GM21825 (cell line): ENCODE results near the gene FAH.
"Not testable (repeated sequence)": the region's sequence is repeated elsewhere in the genome, so short reads cannot be mapped to it uniquely, and the experiment has no call there.

Source experiments
- ATAC-seq: cut with Tn5 transposase; IDR thresholded peaks from one replicate; pipeline ENCODE4 v1.9.1; 2021; ENCODE audit warnings: mild to moderate bottlenecking, moderate library complexity; ENCODE audit not compliant: unreplicated experiment

FAH gene

DNA sequence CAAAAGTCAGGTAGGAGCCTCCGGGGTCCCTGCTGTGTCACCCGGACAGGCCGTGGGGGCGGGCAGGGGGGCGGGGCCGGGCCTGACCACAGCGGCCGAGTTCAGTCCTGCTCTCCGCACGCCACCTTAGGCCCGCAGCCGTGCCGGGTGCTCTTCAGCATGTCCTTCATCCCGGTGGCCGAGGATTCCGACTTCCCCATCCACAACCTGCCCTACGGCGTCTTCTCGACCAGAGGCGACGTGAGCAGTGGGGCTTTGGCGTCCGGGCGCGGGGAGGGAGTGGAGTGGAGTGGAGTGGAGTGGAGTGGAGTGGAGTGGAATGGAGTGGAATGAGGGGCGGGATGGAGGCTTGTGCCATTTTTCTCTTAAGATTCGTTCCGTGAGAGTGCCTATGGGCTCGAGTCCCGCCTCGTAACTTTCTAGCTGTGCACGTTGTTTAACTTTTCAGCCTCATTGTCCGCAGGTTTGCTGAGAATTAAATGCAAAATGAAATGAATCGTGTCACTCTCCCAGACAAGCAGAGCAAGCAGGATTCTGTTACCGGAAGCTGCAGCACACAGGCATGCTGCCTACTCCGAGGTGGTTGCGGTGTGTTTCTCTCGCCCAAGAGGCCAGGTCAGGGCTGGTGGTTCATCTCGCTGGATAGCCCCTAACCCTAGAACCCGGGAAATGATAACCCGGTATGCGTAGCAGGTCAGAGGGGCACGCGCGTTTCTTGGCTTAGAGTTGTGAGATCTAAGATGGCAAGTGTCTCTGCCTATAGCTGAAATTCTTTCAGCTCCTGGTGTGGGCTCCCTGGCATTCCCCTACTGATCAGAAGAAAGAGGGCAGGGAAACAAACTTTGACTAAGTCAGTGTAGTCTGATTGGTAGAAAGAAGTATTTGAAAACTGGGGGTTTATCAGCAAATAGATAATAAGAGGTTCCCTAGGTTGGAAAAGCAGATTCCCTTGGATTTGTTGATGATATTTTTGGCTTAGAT is at the start of gene FAH:
FAH (plus strand) TSS at position 104 of the 981 bp plus-strand sequence; CDS start at position 160, 56 bp downstream.
- peak; percentile 42 for ATAC-seq

DNA sequence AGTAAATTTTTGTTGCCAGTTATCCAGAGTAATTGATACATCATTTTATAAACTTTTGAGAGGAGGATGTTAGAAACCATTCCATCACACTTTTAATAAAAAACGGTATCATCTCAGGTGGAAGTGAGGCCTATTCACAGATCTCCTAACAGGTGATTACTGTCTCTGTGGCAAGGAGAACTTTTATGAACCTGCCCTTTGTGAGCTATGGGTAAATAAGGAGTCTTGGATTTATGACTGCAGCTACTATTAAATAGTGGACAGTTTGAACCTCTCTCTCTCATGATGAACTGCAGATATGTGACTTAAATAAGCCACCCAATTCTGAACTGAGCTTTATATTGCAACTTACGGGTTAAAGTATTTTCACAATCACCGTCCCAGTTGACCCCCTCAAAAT is 47.6 kb upstream of the FAH start:
- ATAC-seq, result no peak

DNA sequence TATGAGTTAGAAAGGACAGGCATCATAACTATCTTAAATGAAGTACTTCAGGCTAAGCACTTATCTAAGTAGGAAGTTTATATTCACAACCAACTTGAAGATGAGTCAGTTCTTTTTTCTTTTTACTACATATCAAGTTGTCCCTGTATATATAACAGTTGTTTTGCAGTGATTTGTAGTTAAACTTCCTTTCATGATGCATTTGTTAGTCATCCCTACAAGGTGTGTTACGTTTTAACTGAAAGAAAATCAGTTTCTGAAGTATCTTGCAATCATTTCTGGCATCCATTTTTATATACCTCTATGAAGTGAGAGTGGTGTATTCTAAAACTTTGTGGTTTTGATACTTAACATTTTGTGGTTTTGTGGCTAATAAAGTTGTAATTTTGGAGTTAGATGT is 47.2 kb upstream of the FAH start:
- no peak for ATAC-seq

DNA sequence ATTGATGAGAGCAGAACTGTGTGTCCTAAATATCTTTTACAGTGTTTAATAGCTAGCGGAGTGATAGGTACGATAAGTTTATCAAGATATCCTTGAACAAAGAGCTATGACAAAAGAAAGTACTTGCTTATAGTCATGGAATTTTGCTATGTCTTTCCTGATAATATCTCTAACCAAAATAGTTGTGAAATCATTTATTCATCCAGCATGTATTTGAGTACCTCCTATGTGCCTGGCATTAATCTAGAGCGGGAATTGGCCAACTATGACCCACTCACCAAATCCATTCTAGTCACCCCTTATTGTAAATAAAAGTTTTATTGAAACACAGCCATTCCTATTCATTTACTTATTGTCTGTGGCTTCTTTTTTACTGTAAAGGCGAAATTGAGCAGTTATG is 46.7 kb upstream of the FAH start:
- no peak for ATAC-seq

DNA sequence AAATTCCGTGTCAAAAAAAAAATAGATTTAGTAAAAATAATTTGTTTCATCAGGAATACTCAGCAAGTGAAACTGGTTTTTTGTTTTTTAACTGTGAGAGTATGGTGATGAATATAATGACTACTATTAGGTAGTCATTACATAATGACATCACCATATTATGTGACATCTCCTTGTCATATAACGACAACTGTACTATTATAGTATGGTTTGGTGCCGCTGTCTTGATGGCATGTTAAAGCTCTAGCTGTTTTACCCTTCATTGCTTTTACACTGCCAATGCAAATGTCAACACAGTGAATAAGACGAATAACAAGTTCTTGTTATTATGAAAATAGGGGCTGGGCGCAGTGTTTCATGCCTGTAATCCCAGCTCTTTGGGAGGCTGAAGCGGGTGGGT is 45.6 kb upstream of the FAH start:
- no peak for ATAC-seq

DNA sequence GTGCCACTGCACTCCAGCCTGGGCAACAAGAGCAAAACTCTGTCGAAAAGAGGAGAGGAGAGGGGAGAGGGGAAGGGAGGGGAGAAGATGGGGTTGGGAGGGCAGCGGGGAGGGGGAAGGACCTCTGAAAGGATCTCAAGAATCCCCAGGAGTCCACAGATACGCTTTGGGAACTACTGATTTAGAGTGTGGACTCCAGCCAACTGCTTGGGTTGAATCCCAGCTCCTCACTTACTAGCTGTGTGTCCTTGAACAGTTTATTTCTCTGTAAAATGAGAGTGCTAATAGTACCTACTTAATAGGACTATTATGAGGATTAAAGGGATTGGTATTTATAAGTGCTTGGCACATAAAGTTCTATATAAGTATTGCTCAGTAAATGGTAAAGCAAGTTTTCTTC is 45.0 kb upstream of the FAH start:
- ATAC-seq, result no peak

DNA sequence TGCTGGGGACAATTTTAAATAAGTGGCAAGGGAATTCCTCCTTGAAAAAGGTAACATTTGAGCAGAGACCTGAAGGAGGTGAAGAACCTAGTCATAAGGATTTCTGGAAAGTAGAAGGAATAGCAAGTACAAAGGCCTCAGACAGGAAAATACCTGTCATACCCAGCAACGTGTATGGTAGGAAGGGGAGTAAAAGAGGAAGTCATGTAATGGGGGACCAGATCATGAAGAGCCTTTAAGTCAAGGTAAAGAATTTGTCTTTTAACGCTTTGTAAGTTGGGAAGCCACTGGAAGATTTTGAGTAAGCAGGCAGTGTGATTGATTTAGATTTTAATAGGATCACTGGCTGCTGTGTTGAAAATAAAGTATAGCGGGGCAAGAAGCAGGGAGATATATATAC is 43.4 kb upstream of the FAH start:
- no peak for ATAC-seq

DNA sequence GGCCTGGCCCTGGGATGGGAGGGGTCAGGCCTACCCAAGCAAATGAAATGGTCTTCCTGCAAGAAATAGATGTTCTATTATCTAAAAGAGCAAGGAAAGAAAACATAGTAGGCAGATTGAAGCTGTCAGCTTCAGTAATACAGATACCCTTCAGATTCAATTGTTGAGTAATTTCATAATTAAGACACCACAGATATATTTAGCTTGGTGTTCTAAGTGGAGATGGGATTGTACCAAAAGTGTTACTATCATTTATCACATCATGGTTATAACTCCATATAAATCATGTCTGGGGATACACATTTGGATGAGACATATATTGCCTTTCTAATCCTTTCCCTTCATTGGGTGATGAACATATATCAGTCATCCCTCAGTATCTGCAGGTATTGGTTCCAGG is 41.9 kb upstream of the FAH start:
- ATAC-seq, result no peak

DNA sequence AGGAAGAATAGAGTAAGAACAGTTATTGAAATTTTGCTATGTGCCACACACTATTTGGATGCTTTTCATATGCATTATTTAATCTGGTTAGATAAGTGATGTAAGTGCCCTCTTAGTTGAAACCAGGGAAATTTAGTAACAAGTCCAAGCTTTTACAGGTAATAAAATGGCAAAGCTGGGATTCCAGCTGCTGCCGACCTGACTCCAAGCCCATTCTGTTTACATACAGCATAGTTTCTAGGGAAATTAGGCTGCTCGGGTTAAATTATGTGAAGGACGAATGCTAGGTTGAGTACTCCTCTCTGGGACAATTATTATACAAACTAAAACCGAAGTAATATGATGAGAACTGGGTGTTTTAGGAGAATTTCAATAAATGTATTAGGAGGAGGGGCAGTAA is 38.7 kb upstream of the FAH start:
- ATAC-seq, result no peak

DNA sequence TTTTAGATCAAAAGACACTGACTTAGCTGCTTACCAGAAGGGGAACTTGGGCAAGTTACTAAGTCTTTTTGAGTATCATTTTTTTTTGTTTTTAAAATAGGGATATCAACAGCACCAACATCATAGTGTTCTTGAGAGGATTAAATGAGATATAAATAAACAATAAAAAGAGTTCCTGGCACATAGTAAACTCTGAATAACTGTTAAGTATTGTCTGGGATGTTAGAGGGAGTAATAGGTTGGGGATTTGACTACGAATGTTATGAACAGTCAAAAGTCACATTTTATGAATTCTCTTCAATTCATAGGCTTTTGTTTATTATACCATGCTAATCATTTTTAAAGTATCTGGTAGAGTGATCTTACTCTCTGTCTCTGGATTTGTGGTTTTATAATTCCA is 37.8 kb upstream of the FAH start:
- no peak for ATAC-seq

DNA sequence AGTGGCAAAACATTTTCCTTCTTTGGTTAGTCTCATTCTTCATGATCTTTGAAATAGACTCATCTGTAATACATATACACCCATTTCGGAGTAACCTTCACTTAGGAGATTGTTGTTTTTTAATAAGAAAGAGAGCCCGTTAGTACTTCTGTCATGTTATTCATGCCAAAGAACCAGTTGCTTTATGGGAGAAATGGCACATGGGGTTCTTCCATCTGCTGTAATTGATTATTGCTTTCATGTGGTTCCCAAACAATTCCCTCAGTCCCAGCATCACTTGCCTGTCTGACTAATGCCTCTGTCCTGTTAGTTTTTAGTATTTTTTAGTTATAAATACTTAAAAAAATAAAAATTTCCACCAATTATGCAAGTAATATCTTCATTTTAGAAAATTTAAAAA is 33.8 kb upstream of the FAH start:
- ATAC-seq, result no peak

DNA sequence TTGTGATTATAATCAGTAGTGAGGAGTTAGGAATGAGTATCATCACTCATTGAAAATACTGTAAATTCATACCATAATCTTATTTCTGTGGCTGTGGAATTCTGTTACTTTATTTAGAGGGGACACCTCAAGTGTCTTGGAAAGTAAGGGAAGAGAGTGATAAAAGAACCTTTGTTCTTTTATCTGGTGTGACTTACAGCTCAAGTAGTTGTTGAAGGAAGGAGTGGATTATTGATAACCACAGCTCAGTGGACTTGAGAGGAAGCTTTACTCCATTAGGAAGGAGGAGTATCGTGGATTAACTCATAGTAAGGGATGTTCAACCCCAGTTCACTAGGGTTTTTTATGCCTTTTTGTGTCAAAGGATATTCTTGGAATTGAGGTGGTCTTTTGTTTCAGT is 32.2 kb upstream of the FAH start:
- no peak for ATAC-seq

DNA sequence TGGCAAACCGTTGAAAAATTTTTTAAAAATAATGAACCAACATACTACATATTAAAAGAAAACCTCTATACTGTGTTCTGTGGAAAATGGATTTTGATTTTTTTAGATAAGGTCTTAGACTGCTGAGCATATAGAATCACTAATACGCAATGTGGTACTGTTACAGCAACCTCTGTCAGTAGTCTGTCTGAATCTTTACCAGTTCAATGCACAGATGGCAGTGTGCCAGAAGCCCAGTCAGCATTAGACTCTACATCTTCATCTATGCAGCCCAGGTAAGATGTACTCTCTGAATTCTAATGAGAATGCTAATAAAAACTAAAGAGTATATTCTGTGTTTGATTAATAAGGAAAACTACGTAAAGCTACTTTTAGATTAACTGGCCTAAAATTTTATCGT is 31.3 kb upstream of the FAH start:
- ATAC-seq, result no peak

DNA sequence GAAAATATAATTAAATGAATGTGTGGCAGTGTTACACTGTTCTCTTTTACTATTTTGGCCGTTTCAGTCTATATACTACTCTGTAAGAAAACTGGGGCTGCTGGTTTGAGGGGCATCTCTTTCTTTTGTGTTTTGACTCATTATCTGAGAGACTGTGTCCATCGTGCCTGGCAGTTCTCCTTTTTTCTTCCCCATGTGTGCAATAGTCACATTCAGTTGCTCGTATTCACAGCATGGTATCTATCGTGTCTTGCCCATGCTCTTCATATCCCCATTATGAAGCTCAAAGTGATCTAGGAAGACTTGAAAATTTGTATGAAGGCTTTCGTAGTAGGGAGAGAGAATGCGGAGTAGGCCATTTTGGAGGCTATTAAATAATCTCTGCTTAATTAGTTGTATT is 29.8 kb upstream of the FAH start:
- no peak for ATAC-seq

DNA sequence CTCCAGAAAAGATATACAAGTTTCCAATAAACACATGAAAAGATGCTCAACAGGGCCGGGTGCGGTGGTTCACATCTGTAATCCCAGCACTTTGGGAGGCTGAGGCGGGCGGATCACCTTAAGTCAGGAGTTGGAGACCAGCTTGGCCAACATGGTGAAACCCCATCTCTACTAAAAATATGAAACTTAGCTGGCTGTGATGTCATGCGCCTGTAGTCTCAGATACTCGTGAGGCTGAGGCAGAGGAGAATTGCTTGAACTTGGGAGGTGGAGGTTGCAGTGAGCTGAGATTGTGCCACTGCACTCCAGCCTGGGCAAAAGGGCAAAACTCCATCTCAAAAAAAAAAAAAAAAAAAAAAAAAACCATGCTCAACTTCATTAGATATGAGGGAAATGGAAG is 25.5 kb upstream of the FAH start:
- ATAC-seq, result not testable (repeated sequence)

DNA sequence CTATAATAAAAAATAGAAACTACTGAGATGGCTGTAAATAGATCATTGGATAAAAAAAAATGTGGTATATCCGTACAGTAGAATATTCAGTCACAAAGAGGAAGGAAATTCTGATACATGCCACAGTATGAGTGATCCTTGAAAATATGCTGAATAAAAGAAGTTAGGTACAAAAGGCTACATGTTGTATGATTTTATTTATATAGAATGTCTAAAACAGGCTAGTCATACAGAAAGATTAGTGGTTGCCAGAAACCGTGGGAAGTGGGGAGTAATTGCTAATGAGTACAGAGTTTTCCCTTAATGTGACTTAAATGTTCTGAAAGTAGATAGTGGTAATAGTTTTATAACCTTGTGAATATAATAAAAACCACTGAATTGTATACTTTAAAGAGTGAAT is 24.9 kb upstream of the FAH start:
- no peak for ATAC-seq

DNA sequence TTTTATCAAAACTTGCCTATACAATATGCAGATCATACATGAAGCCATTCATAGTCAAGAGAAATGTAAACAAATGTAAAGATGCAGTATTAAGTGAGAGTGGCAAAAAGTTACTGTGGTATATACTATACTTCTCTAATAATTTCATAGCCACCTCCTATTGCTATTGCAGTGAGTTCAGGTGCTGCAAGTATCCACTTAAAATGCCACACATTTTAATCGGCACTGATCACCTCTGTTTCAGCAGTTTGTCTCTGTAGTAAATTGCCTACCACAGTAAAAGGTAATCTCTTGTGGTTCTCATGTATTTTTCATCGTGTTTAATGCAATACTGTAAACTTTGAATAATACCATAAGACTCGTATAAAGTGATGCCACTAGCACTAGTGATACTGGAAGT is 20.4 kb upstream of the FAH start:
- no peak for ATAC-seq

DNA sequence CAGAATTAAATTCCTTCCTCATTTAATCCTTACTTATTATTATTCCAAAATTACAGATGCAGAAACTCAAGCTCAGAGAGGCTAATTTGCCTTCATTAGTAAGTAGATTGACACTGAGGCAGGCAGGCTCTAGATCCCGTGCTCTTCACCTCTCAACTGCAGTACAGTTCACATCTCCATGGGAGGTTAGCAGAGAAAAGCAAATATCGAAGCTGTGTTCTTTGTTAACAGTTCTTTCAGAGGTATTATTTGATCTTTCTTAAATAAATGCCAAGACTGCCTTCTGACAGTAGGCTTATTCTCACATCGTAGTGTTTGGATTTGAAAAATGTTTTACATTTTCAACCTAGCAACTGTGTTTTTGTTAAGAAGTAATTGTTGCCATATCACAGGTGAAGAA is 15.9 kb upstream of the FAH start:
- ATAC-seq, result no peak

DNA sequence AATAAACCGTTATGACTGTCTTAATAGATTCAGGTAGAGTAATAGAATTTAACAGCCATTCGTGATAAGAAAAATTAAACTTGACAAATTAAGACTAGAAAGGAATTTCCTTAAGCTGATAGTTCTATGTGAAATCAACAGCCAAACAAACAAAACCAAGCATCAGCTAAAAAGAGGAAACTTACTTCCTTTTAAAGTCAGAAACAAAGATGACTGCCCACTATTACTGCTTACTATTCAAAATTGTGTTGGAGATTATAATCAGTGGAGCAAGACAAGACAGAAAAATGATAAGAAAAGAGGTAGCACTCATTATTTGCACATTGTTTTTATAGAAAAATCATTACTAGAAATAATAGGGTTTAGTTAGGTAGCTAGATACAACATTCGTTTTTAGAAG is 13.8 kb upstream of the FAH start:
- no peak for ATAC-seq

DNA sequence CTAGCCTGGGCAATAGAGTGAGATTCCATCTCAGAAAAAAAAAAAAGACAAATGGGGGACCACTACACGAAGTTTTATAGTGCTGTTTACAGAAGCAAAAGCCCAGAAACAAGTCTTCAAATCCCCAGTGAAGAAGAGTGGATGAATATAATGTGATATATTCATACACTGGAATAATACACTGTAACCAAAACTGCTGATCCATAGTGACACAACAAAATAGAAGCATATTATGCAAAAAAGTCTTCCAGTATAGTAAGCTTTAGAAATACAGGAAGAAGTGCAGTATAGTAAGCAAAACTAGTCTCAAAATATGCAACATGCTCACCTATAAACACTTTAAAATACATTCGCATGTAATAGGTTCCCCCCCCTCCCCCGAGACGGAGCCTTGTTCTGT is 11.9 kb upstream of the FAH start:
- ATAC-seq, result no peak

DNA sequence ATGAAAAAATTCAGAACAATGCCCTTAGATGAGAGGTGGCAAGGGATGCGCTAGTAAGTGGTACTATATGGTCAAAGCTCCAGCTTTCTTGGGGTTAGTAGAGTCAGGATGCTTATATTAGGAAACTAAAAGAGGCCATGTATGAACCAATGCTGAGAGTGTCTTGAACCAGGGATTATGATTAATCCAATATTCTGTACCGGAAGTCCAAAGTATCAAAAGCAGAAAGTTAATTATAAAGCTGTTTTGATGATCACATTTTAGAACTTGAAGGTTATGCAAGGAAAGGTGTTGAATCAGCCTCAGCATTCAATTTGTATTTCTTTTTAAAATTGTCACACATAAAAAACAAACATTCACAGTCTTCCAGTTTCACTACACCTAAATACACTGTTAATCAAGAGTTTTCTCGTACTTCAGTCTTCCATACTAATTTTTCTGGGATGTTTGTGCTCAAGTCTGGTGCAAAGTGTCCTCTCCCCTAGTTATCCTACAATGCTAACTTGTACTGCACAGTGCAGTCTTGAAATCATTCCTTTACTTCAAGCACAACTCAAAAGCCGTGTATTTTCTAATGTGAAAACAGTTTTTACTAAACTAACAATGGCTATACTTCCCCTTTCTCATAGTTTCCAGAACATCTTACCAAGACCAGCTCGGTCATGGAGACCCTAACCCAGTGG is 10.7 kb upstream of the FAH start:
- no peak for ATAC-seq

DNA sequence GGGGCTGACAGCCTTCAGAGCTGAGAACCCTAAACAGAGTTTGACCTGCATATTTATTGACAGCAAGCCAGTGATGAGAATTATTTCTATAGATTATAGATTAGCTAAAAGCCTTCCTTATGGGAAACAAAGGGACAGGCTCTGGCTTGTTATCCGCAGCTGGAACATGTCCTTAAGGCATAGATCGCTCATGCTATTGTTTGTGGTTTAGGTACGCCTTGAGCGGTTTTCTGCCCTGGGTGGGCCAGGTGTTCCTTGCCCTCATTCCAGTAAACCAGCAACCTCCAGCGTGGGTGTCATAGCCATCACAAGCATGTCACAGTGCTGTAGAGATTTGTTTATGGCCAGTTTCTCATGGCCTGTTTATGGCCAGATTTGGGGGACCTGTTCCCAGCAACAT is 10.2 kb upstream of the FAH start:
- ATAC-seq, result no peak
